T-helper 22 cell (primary cell): Measurements from ENCODE around the gene MPST.
"Not testable (repeated sequence)": the region's sequence is repeated elsewhere in the genome, so short reads cannot be mapped to it uniquely, and the experiment has no call there.

Experiments used
- DNase-seq: peaks from one replicate; pipeline ENCODE4 v3.0.0-alpha.2; 2020; ENCODE audit warnings: low read depth

MPST gene

GRCh38 chr22:37019309-37020191, at the start of gene MPST, which contains the start of gene TST:
MPST (plus strand) TSS chr22:37019742; CDS start chr22:37019837, 95 bp downstream.
TST (minus strand) TSS chr22:37019447; CDS start chr22:37018732, 715 bp downstream.
- DNase-seq, result no peak

GRCh38 chr22:36971341-36972125, 48.0 kb upstream of the MPST start:
- no peak for DNase-seq

- no peak for DNase-seq
Observed at GRCh38 chr22:36976606-36977005, 42.9 kb upstream of the MPST start.

- peak; percentile 53 for DNase-seq
Observed at GRCh38 chr22:36977401-36977861, 42.1 kb upstream of the MPST start.

- DNase-seq, result peak; percentile 78
Observed at GRCh38 chr22:36977947-36978660, 41.4 kb upstream of the MPST start.

- no peak for DNase-seq
Observed at GRCh38 chr22:36979016-36979910, 40.3 kb upstream of the MPST start.

- no peak for DNase-seq
Observed at GRCh38 chr22:36981247-36981775, 38.2 kb upstream of the MPST start.

GRCh38 chr22:36982136-36982535, 37.4 kb upstream of the MPST start:
- DNase-seq, result no peak

GRCh38 chr22:36985211-36985889, 34.2 kb upstream of the MPST start:
- DNase-seq, result no peak

GRCh38 chr22:36986242-36986821, 33.2 kb upstream of the MPST start:
- DNase-seq, result no peak

GRCh38 chr22:36988075-36988832, 31.3 kb upstream of the MPST start:
- no peak for DNase-seq

GRCh38 chr22:36989012-36989411, 30.5 kb upstream of the MPST start:
- not testable (repeated sequence) for DNase-seq

GRCh38 chr22:36990457-36990856, 29.1 kb upstream of the MPST start:
- DNase-seq, result no peak

GRCh38 chr22:36991206-36991605, 28.3 kb upstream of the MPST start:
- no peak for DNase-seq

GRCh38 chr22:36997746-36998145, 21.8 kb upstream of the MPST start:
- DNase-seq, result no peak

GRCh38 chr22:36998620-36999351, 20.8 kb upstream of the MPST start:
- DNase-seq, result no peak

- no peak for DNase-seq
Observed at GRCh38 chr22:36999463-36999862, 20.1 kb upstream of the MPST start.
